Activated CD4-positive, alpha-beta memory T cell treated with anti-CD3 and anti-CD28 coated beads, Interleukin-2, amount 10 ng/mL, durations not matched to agents 7 days and 5 days (primary cell): ENCODE data around the gene GALNT10. TPM values are rescaled to one million over a fixed set of nuclear protein-coding genes. Genes with fewer than 3 reads are reported as not detected.

Experiments
- CTCF ChIA-PET: fragments of 350-600 bp; sonication (Branson Sonifier 250); formaldehyde crosslinking; loops from one replicate; lab custom pipeline; 2021; ENCODE audit warnings: antibody characterized with exemption, inconsistent platforms; lab: Charles Lee
- POLR2A ChIA-PET: fragments of 350-600 bp; sonication (Branson Sonifier 250); formaldehyde crosslinking; loops from one replicate; lab custom pipeline; 2021; ENCODE audit warnings: antibody characterized with exemption; lab: Charles Lee
- DNase-seq: peaks from one replicate; pipeline ENCODE4 v3.0.0-alpha.2; 2020
- H3K27ac Mint-ChIP-seq: one replicate; pipeline ENCODE4 v1.8.0; 2021; ENCODE audit warnings: mild to moderate bottlenecking, mixed read lengths
- H3K27me3 Mint-ChIP-seq: one replicate; pipeline ENCODE4 v1.8.0; 2021; ENCODE audit warnings: mixed read lengths
- H3K36me3 Mint-ChIP-seq: one replicate; pipeline ENCODE4 v1.8.0; 2021; ENCODE audit warnings: low read depth, mixed read lengths
- H3K4me1 Mint-ChIP-seq: one replicate; pipeline ENCODE4 v1.8.0; 2021; ENCODE audit warnings: mixed read lengths
- H3K4me3 Mint-ChIP-seq: one replicate; pipeline ENCODE4 v1.8.0; 2021; ENCODE audit warnings: mild to moderate bottlenecking, mixed read lengths
- H3K9me3 Mint-ChIP-seq: one replicate; pipeline ENCODE4 v1.8.0; 2021; ENCODE audit warnings: mixed read lengths
- total RNA-seq, 2 experiments: library from RNA; stranded (reverse); gene quantifications; one replicate each; pipeline ENCODE4 v1.2.3, GENCODE V29; 2021

GALNT10 gene
- total RNA-seq, 2 experiments from 2014 or later: 38.6 to 40.4 TPM

- POLR2A ChIA-PET: no interaction called here
- DNase-seq: no peak
- Mint-ChIP-seq H3K27ac (no peak overlapping the region), H3K36me3 (peaks cover 12% of the 10 kb centered on the region), H3K9me3 (no peaks in the 10 kb centered on the region), H3K4me1 (peaks cover 9% of the 10 kb centered on the region), H3K4me3 (no peak overlapping the region), H3K27me3 (no peaks in the 10 kb centered on the region)
- CTCF ChIA-PET: no interaction called here
Observed at GRCh38 chr5:154264549-154265196, 74.1 kb downstream of the GALNT10 start.

GRCh38 chr5:154265197-154265773 is 74.8 kb downstream of the GALNT10 start:
- CTCF ChIA-PET: no interaction called here
- Mint-ChIP-seq H3K4me1 (peaks cover 9% of the 10 kb centered on the region), H3K4me3 (no peak overlapping the region), H3K36me3 (peaks cover 12% of the 10 kb centered on the region), H3K9me3 (no peaks in the 10 kb centered on the region), H3K27me3 (no peaks in the 10 kb centered on the region), H3K27ac (no peak overlapping the region)
- no peak for DNase-seq
- POLR2A ChIA-PET: no interaction called here

DNA sequence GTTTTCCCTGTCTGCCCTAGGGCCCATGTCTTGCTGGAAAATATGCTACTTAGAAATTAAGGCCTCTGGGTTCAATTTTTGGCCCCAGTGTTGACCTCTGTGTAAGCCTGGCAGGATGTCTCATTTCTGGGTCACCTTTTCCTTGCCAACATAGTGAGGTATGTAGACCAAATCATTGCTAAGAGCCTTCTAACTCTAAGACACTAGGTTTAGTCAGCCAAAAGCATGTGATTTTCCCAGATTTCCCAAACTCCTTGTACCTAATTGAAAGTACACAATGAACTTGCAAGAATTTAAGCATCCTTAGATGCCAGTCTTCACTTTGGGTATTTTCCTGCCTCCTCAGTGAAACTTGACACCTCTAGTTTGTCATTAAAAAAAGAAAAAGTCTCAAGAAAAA is 77.0 kb downstream of the GALNT10 start:
- no peaks in the 10 kb centered on the region for H3K27me3 Mint-ChIP-seq
- H3K4me1 Mint-ChIP-seq: peaks cover 21% of the 10 kb centered on the region
- no peak for DNase-seq
- H3K36me3 Mint-ChIP-seq: peaks cover 7% of the 10 kb centered on the region
- POLR2A ChIA-PET: no interaction called here
- no peak overlapping the region for H3K4me3 Mint-ChIP-seq
- no peak overlapping the region for H3K27ac Mint-ChIP-seq
- no peaks in the 10 kb centered on the region for H3K9me3 Mint-ChIP-seq
- CTCF ChIA-PET: no interaction called here

- peaks cover 26% of the 10 kb centered on the region for H3K4me1 Mint-ChIP-seq
Observed at GRCh38 chr5:154268073-154268472, 77.5 kb downstream of the GALNT10 start.

GRCh38 chr5:154269414-154269813 is 78.9 kb downstream of the GALNT10 start:
- ChIA-PET POLR2A (no interaction called here), CTCF (no interaction called here)
- Mint-ChIP-seq H3K4me1 (peaks cover 40% of the 10 kb centered on the region), H3K27me3 (no peaks in the 10 kb centered on the region), H3K4me3 (no peak overlapping the region), H3K36me3 (peaks cover 3% of the 10 kb centered on the region), H3K9me3 (no peaks in the 10 kb centered on the region), H3K27ac (no peak overlapping the region)
- no peak for DNase-seq

More at GRCh38 chr5:154268073-154268472, 77.5 kb downstream of the GALNT10 start:
- H3K27ac Mint-ChIP-seq: no peak overlapping the region
- H3K9me3 Mint-ChIP-seq: no peaks in the 10 kb centered on the region
- POLR2A ChIA-PET: no interaction called here
- H3K36me3 Mint-ChIP-seq: peaks cover 3% of the 10 kb centered on the region
- CTCF ChIA-PET: no interaction called here
- DNase-seq: no peak
- no peaks in the 10 kb centered on the region for H3K27me3 Mint-ChIP-seq
- H3K4me3 Mint-ChIP-seq: no peak overlapping the region

- Mint-ChIP-seq H3K27me3 (no peaks in the 10 kb centered on the region), H3K4me1 (peaks cover 40% of the 10 kb centered on the region), H3K9me3 (no peaks in the 10 kb centered on the region), H3K27ac (no peak overlapping the region), H3K36me3 (peaks cover 6% of the 10 kb centered on the region), H3K4me3 (no peak overlapping the region)
- ChIA-PET POLR2A (no interaction called here), CTCF (no interaction called here)
- no peak for DNase-seq
Observed at GRCh38 chr5:154271466-154271865, 80.9 kb downstream of the GALNT10 start.

DNA sequence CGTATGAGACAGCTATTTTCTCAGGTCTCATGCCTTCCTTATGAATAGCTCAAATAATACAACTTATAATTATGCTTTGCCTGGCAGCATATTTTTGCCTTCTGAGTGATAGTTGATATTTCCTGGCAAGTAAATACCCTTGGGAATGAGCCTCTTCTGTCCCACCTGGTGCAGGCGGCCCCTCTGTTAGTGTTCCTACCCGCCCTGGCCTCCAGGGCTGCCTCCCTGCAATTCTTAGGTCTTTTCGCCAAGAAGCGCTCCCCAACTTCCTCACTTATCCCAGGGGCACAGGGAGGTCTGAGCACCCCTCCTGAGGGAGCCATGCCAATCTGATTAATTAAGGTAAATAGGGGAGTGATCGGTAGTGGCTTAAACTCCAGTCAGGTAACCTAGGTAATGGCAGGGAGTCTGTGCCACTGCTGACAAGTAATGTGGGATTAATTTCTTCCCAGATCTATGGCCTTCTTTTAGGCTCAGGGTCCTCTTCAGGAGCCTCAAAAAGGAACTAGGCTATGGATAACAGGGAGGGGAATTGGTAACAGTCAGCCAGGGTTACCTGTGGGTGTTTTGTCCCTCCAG is 81.5 kb downstream of the GALNT10 start:
- ChIA-PET POLR2A (interaction anchor here (1.0 kb wide), 1 partner anchor 24 kb away, joined by 3 read pairs; no protein-coding TSS in a partner anchor), CTCF (interaction anchor here (2.5 kb wide), 1 partner anchor 200 kb away, joined by 13 read pairs; no protein-coding TSS in a partner anchor)
- H3K9me3 Mint-ChIP-seq: no peaks in the 10 kb centered on the region

DNA sequence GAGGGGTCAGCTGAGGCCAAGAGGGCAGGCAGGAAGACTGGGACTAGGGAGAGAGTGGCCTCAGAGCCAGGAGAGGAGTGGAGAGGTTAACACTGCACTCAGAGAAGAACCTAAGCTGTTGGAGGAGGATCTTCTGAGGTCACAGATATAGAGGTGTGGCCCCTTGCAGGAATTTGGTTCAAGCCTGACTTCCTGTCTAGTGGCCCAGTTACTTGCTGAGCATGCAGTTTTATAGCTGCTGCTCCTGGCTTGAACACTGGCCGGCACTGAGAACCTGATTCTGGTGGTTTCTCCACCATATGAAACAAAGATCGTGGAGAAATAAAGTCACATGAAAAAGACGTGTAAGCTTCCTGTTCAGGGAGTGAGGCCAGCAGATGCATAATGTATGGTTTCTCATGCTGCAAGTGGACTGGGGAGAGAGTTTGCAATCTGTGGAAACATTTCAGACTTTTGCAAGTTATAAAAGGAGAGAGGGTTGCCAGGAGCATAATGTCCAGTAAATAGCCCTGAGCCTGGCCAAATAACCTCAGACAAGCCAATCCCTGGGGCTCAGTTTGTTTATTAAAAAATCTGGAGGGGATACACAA is 82.6 kb downstream of the GALNT10 start:
- POLR2A ChIA-PET: interaction anchor here (0.8 to 1.5 kb wide), 5 partner anchors 9 to 83 kb away, joined by 3 to 8 read pairs (median 4); partner anchors contain the start of gene GALNT10
- Mint-ChIP-seq H3K9me3 (no peaks in the 10 kb centered on the region), H3K27ac (peak overlapping the region; percentile 90), H3K4me1 (peaks cover 54% of the 10 kb centered on the region), H3K27me3 (no peaks in the 10 kb centered on the region), H3K36me3 (peaks cover 14% of the 10 kb centered on the region), H3K4me3 (peak overlapping the region; percentile 11)
- CTCF ChIA-PET: interaction anchor here (1.0 to 2.5 kb wide), 5 partner anchors 36 to 201 kb away, joined by 3 to 13 read pairs (median 4); no protein-coding TSS in a partner anchor
- DNase-seq: peak; percentile 66

More for the DNA sequence above, 81.5 kb downstream of the GALNT10 start:
- Mint-ChIP-seq H3K4me3 (no peak overlapping the region), H3K36me3 (peaks cover 9% of the 10 kb centered on the region), H3K27me3 (no peaks in the 10 kb centered on the region), H3K27ac (peak overlapping the region; percentile 9), H3K4me1 (peaks cover 45% of the 10 kb centered on the region)
- DNase-seq: no peak

DNA sequence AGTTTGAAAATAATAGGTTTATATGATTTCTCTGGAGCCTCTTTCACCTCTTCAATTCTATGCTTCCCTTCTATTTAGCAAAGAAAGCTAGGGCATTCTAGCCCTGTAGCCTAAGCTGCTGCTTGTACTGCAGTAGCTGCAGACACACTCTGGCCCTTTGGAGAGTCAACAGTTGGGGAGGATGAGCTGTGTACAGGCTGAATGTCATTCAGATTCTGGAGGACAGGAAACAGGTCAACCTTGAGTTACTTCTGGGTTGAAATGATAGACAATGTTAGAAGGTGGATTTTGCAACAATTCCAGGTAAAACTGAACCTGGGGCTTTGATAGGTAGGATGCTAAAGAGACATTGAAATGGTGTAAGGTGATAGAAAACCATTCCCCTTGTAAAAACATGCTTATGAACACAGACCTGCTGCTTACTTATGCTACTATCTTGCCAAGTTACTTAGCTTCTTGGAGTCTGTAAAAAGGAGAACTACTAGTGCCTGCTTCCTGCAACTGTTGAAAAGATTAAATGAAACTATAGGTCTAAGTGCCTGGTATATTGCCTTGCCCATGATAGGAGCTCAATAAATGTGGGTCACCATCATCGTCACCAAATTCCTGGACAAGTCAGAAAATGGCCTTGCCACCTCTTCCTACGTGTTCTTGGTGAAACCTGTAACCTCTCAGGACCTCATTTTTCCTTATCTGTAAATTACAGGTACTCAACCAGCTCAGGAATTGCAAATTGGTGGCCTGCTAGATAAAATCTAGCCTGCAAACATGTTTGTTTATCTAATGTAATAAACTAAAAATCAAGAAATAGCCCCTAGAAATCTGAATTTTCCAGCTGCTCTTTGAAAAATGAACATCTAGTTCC is 83.7 kb downstream of the GALNT10 start:
- H3K9me3 Mint-ChIP-seq: peaks cover 2% of the 10 kb centered on the region
- H3K4me3 Mint-ChIP-seq: no peak overlapping the region
- peaks cover 20% of the 10 kb centered on the region for H3K36me3 Mint-ChIP-seq
- H3K27me3 Mint-ChIP-seq: no peaks in the 10 kb centered on the region
- peak overlapping the region; percentile 21 for H3K27ac Mint-ChIP-seq
- CTCF ChIA-PET: interaction anchor here (2.1 to 2.5 kb wide), 2 partner anchors 85 to 202 kb away, joined by 7 to 13 read pairs; no protein-coding TSS in a partner anchor
- no peak for DNase-seq
- POLR2A ChIA-PET: interaction anchor here (1.3 to 1.7 kb wide), 3 partner anchors 13 to 82 kb away, joined by 4 to 6 read pairs (median 4); no protein-coding TSS in a partner anchor
- H3K4me1 Mint-ChIP-seq: peaks cover 64% of the 10 kb centered on the region

- peaks cover 20% of the 10 kb centered on the region for H3K36me3 Mint-ChIP-seq
- peaks cover 64% of the 10 kb centered on the region for H3K4me1 Mint-ChIP-seq
- peaks cover 2% of the 10 kb centered on the region for H3K9me3 Mint-ChIP-seq
- H3K27ac Mint-ChIP-seq: no peak overlapping the region
- no peaks in the 10 kb centered on the region for H3K27me3 Mint-ChIP-seq
- DNase-seq: no peak
- H3K4me3 Mint-ChIP-seq: no peak overlapping the region
- CTCF ChIA-PET: interaction anchor here (2.5 kb wide), 1 partner anchor 202 kb away, joined by 13 read pairs; no protein-coding TSS in a partner anchor
- POLR2A ChIA-PET: interaction anchor here (1.3 to 1.7 kb wide), 3 partner anchors 13 to 82 kb away, joined by 4 to 6 read pairs (median 4); no protein-coding TSS in a partner anchor
Observed at GRCh38 chr5:154274828-154275185, 84.3 kb downstream of the GALNT10 start.

GRCh38 chr5:154275566-154275965 is 85.0 kb downstream of the GALNT10 start:
- Mint-ChIP-seq H3K27ac (no peak overlapping the region), H3K9me3 (peaks cover 2% of the 10 kb centered on the region), H3K27me3 (no peaks in the 10 kb centered on the region), H3K4me3 (no peak overlapping the region), H3K36me3 (peaks cover 20% of the 10 kb centered on the region), H3K4me1 (peaks cover 64% of the 10 kb centered on the region)
- DNase-seq: no peak
- POLR2A ChIA-PET: interaction anchor here (1.7 kb wide), 1 partner anchor 83 kb away, joined by 4 read pairs; no protein-coding TSS in a partner anchor
- CTCF ChIA-PET: no interaction called here
